Lower leg skin (tissue), 4 donors: ENCODE data around the gene SELPLG. TPM values are rescaled to one million over a fixed set of nuclear protein-coding genes. Genes with fewer than 3 reads are reported as not detected.
"Not testable (repeated sequence)": the region's sequence is repeated elsewhere in the genome, so short reads cannot be mapped to it uniquely, and the experiment has no call there.

Source experiments
- DNase-seq, 2 donors: peaks; one replicate each; pipeline ENCODE4 v3.0.0-alpha.2; 2019; ENCODE audit warnings: low spot score in 2 of 2
- H3K4me3 ChIP-seq: fragments of 200-600 bp; sonication (generic); 2 replicates; pipeline ENCODE4 v1.5.1; 2017; ENCODE audit warnings: mild to moderate bottlenecking, low read depth; ENCODE audit not compliant: poor library complexity, severe bottlenecking
- POLR2A ChIP-seq, 2 donors: fragments of 450-650 bp; IDR thresholded peaks; one replicate each; pipeline ENCODE4 v1.6.1; 2016 to 2017; ENCODE audit warnings: antibody characterized with exemption in 2 of 2, mild to moderate bottlenecking in 1 of 2, moderate library complexity in 1 of 2
- WGBS, 2 donors: methylation state at CpG; one replicate each; pipeline ENCODE4 v1.1.5; 2018; 5-methylcytosine and 5-hydroxymethylcytosine counted together
- intact Hi-C: fragments of 100-400 bp; cut with DNase I; formaldehyde crosslinking; loops from one replicate; pipeline ENCODE4 v1.15.0; 2023; ENCODE audit warnings: low total_unique reads
- total RNA-seq, 4 donors: library from RNA; depleted of rRNA; stranded (reverse); fragments of >200 nt; gene quantifications; one replicate each; pipeline ENCODE4 v1.1.0, GENCODE V29; 2016
- TF ChIP-seq, protein P1 (sequence below), 3 donors: fragments of 450-650 bp; IDR thresholded peaks; one replicate each; pipeline ENCODE4 v1.5.1; 2016; ENCODE audit warnings: antibody characterized with exemption in 3 of 3, mild to moderate bottlenecking in 3 of 3, moderate library complexity in 2 of 3

The SELPLG gene
- total RNA-seq, 4 donors from 2014 or later, result 1.2 to 4.6 (median 3.0) TPM

DNA sequence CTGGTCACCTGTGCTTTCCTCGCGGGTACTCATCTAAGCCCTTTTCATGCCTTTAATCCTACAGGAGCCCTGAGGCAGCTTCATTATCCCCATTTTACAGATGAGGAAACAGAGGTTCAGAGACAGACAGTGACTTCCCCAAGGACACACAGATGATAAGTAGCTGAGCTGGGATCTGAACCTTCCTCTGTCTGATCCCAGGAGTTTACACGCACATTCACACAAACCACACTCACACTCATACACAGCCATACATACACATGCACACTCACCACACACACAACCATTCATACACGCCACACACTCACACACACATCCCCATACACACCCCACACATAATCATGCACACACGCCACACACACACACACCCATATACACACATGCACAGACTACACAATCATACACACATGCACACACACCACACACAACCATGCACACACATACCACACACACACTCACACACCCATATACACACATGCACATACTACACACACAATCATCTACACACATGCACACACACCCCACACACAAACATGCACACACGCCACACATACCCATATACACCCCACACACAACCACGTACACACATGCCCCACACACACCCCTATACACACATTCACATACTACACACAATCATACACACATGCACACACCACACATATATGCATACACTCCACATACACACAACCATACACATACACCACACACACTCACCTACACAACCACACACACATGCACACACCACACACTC, 38.6 kb downstream of the SELPLG start:
- intact Hi-C loops, result no loop called here
- no peak for DNase-seq
- TF ChIP-seq POLR2A (IDR thresholded peaks at IDR 0.05), result no peak
- TF ChIP-seq, protein P1, sequence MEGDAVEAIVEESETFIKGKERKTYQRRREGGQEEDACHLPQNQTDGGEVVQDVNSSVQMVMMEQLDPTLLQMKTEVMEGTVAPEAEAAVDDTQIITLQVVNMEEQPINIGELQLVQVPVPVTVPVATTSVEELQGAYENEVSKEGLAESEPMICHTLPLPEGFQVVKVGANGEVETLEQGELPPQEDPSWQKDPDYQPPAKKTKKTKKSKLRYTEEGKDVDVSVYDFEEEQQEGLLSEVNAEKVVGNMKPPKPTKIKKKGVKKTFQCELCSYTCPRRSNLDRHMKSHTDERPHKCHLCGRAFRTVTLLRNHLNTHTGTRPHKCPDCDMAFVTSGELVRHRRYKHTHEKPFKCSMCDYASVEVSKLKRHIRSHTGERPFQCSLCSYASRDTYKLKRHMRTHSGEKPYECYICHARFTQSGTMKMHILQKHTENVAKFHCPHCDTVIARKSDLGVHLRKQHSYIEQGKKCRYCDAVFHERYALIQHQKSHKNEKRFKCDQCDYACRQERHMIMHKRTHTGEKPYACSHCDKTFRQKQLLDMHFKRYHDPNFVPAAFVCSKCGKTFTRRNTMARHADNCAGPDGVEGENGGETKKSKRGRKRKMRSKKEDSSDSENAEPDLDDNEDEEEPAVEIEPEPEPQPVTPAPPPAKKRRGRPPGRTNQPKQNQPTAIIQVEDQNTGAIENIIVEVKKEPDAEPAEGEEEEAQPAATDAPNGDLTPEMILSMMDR (IDR thresholded peaks at IDR 0.05), result no peak
- WGBS, 2 donors, result 88 to 96% methylated on average over 7 of the region's 7 CpGs
- no peak overlapping the region for H3K4me3 ChIP-seq

DNA sequence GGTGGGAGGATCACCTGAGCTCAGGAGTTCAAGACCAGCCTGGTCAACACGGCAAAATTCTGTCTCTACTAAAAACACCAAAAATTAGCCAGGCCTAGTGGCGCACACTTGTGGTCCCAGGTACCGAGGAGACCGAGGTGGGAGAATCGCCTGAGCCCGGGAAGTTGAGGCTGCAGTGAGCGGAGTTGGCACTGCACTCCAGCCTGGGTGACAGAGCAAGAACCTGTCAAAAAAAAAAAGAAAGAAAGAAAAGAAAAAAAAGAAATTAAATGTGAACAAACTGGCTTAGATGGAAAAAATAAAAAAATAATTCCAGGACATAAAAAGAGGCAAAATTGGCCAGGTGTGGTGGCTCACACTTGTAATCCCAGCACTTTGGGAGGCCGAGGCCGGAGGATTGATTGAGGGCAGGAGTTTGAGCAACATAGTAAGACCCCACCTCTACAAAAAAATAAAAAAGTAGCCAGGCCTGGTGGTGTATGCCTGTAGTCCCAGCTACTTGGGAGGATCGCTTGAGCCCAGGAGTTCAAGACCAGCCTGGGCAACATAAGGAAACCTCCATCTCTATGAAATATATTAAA, 39.3 kb downstream of the SELPLG start:
- WGBS, 2 donors, result 98 to 99% methylated on average over 10 of the region's 10 CpGs
- no peak for TF ChIP-seq POLR2A (IDR thresholded peaks at IDR 0.05)
- TF ChIP-seq, protein P1 (IDR thresholded peaks at IDR 0.05), result no peak
- DNase-seq, result no peak
- no peak overlapping the region for H3K4me3 ChIP-seq
- intact Hi-C loops, result no loop called here

DNA sequence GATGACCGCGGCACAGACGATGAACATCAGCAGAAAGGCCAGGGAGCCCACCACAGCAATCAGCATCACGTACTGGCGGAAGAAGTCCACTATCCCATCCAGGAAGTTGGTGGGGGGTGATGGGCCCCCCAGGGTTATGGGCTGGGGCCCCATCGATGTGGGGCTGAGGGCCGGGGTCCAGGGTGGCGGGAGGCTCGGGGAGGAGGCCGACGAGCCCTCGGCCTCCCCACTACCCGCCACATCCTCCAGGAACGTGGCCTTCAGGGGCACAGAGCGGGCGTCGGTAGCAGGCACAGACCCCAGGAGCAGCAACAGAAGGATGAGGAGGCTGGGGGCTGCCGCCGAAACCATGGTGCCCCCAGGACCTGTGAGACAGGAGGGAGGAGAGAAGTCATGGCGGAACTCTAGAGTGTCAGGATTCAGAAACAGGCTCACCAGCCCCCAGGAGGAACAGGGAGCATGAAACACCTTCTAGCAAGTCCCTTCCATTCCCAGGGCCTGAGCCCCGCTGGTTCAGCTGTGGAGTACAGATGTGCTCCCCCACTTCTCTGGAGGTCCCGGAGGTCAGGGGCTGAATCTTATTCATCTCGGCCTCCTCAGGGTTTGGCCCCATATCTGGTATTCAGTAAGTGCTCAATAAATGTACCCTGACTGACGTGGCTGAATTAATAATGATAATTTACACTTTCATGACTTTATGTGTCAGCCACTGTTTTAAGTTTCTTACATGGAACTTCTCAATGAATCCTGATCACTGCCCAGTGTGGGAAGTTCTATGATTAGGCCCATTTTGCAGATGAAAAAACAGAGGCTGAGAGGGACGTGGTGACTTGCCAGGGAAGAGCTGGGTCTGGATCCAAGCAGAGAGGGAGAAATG, 41.4 kb downstream of the SELPLG start:
- no peak for DNase-seq
- no peak for TF ChIP-seq POLR2A (IDR thresholded peaks at IDR 0.05)
- TF ChIP-seq, protein P1 (IDR thresholded peaks at IDR 0.05), result no peak
- no peak overlapping the region for H3K4me3 ChIP-seq
- WGBS, 2 donors, result 90 to 93% methylated on average over 25 of the region's 25 CpGs
- intact Hi-C loops, result no loop called here

DNA sequence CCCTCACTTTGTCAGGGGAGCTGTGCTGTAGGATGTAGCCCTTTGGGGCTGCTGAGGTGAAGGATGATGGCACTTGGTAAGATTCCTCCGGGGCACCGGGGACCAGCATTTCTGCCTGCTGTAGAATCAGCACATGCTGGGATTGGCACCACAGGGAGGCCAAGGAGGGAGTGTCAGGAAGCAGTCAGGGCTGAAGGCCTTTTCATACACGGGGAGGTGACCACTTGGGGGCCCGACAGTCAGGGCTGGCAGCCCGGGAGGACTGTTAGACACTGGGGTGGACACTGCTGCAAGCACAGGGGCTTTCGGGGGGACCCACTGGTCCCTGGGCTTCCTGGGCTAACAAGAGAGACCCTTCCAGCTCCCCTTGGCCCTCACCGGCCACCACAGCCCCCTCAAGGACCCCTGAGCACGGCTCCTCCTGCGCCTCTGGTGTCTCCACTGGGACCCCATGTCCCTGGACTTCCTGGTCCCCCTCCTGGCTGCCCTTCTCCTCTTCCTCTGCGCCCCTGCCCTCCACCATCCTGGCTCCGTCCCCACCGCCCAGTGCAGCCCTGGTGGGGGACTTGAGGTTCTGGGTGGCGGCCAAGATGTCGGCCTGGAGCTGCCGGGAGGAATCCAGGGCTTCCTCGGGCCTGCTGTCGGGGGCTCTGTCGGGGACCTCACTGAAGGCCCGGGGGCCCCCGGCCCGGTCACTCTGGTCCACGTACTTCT, 42.3 kb downstream of the SELPLG start:
- H3K4me3 ChIP-seq, result no peak overlapping the region
- TF ChIP-seq POLR2A (IDR thresholded peaks at IDR 0.05), result no peak
- TF ChIP-seq, protein P1 (IDR thresholded peaks at IDR 0.05), result no peak
- no peak for DNase-seq
- intact Hi-C loops, result no loop called here
- 83 to 89% methylated on average over 17 to 19 of the region's 22 CpGs for WGBS, 2 donors

DNA sequence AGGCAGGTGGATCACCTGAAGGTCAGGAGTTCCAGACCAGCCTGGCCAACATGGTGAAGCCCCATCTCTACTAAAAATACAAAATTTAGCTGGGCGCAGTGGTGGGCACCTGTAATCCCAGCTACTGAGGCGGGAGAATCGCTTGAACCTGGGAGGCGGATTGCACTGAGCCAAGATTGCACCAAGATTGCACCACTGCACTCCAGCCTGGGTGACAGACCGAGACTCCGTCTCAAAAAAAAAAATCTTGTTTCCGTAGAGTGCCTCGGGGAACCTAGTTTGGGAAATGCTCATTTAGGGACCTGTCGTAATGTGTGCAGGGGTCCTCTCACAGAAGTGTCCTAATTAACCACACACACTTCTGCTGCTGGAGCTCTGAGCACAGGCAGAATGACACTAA, 43.2 kb downstream of the SELPLG start:
- DNase-seq, intact Hi-C loops, H3K4me3 ChIP-seq: not testable (repeated sequence)
- 91 to 92% methylated on average over 9 of the region's 9 CpGs for WGBS, 2 donors
